Measurements from ENCODE around the gene SELENOO.

DNA sequence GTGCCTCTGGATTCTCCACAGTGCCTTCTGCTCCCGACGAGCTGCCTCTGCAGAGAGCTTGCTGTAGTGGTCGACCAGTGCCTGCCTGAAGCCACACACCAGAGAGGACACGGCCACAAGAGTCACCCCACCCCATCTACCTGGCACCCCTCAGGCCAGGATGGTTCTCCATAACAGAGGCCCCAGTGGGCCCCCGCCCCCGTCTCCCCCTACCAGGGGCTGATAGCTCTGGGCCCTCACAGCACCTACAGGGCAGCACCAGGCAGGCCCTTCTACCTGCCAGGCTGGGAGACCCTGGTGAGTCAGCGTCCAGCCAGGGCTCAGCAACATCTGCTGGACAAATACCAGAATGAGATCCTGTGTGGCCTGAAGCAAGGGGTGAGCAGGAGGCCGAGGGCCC, 21.7 kb downstream of the SELENOO start:
- TF ChIP-seq POLR2A (IDR thresholded peaks at IDR 0.05), result no peak
- TF ChIP-seq, protein P1, sequence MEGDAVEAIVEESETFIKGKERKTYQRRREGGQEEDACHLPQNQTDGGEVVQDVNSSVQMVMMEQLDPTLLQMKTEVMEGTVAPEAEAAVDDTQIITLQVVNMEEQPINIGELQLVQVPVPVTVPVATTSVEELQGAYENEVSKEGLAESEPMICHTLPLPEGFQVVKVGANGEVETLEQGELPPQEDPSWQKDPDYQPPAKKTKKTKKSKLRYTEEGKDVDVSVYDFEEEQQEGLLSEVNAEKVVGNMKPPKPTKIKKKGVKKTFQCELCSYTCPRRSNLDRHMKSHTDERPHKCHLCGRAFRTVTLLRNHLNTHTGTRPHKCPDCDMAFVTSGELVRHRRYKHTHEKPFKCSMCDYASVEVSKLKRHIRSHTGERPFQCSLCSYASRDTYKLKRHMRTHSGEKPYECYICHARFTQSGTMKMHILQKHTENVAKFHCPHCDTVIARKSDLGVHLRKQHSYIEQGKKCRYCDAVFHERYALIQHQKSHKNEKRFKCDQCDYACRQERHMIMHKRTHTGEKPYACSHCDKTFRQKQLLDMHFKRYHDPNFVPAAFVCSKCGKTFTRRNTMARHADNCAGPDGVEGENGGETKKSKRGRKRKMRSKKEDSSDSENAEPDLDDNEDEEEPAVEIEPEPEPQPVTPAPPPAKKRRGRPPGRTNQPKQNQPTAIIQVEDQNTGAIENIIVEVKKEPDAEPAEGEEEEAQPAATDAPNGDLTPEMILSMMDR (IDR thresholded peaks at IDR 0.05), result no peak

All from thyroid gland (tissue), 4 donors.